PC-3 (cell line): ENCODE results near the gene PARP15. TPM values are rescaled to one million over a fixed set of nuclear protein-coding genes. Genes with fewer than 3 reads are reported as not detected.

Experiments used
- ATAC-seq: fragments of 200-7000 bp; cut with Tn5 transposase; 2 replicates; pipeline ENCODE4 v1.9.1; 2020; ENCODE audit warnings: mild to moderate bottlenecking, moderate library complexity
- BruUV-seq: library from RNA; stranded (reverse); fragments of 400-500 nt; replicated peaks from 2 replicates; lab custom pipeline; 2021; lab: Mats Ljungman, UMichigan
- CTCF ChIA-PET: fragments of 300-600 bp; sonication (Branson Sonifier 250); formaldehyde crosslinking; loops from one replicate; lab custom pipeline; 2022; ENCODE audit warnings: antibody characterized with exemption; lab: Charles Lee
- POLR2A ChIA-PET: fragments of 300-600 bp; sonication (Branson Sonifier 250); formaldehyde crosslinking; loops from one replicate; lab custom pipeline; 2022; ENCODE audit warnings: antibody characterized with exemption; ENCODE audit not compliant: unreplicated experiment; lab: Charles Lee
- DNase-seq: peaks from one replicate; pipeline ENCODE4 v3.0.0-alpha.2; 2015
- H2AFZ ChIP-seq: fragments of 300-600 bp; sonication (generic); 2 replicates; pipeline ENCODE4 v1.6.0; 2016; ENCODE audit warnings: antibody characterized with exemption, low read length
- H3F3A ChIP-seq: fragments of 300-600 bp; sonication (generic); one replicate; pipeline ENCODE4 v1.6.0; 2017; ENCODE audit warnings: antibody characterized with exemption, low read length, control low read depth, mild to moderate bottlenecking; ENCODE audit not compliant: unreplicated experiment
- H3K27ac ChIP-seq: fragments of 300-600 bp; sonication (generic); 2 replicates; pipeline ENCODE4 v1.5.1; 2016; ENCODE audit warnings: mild to moderate bottlenecking, low read length
- H3K27me3 ChIP-seq: fragments of 300-600 bp; sonication (generic); 2 replicates; pipeline ENCODE4 v1.6.1; 2016; ENCODE audit warnings: low read length, mixed read lengths
- H3K36me3 ChIP-seq: fragments of 300-600 bp; sonication (generic); 2 replicates; pipeline ENCODE4 v1.6.1; 2016; ENCODE audit warnings: low read depth, mixed run types, low read length, mixed read lengths
- H3K4me1 ChIP-seq: fragments of 300-600 bp; sonication (generic); 2 replicates; pipeline ENCODE4 v1.5.1; 2016; ENCODE audit warnings: low read length; ENCODE audit not compliant: insufficient read depth
- H3K4me2 ChIP-seq: fragments of 300-600 bp; sonication (generic); 2 replicates; pipeline ENCODE4 v1.6.0; 2016; ENCODE audit warnings: low read length
- H3K4me3 ChIP-seq: fragments of 300-600 bp; sonication (generic); 2 replicates; pipeline ENCODE4 v1.5.1; 2016; ENCODE audit warnings: mild to moderate bottlenecking, low read length, mixed read lengths
- H3K79me2 ChIP-seq: fragments of 300-600 bp; sonication (generic); 2 replicates; pipeline ENCODE4 v1.6.1; 2017; ENCODE audit warnings: low read length, mixed read lengths
- H3K9ac ChIP-seq: fragments of 300-600 bp; sonication (generic); 2 replicates; pipeline ENCODE4 v1.6.0; 2016; ENCODE audit warnings: mild to moderate bottlenecking, low read length
- H3K9me2 ChIP-seq: fragments of 300-600 bp; sonication (generic); replicated peaks from 2 replicates; pipeline ENCODE4 v1.6.1; 2016; ENCODE audit warnings: mixed run types, low read length, mixed read lengths
- H3K9me3 ChIP-seq: fragments of 300-600 bp; sonication (generic); 2 replicates; pipeline ENCODE4 v1.6.1; 2016; ENCODE audit warnings: low read length, mixed read lengths
- H4K20me1 ChIP-seq: fragments of 300-600 bp; sonication (generic); 2 replicates; pipeline ENCODE4 v1.6.1; 2016; ENCODE audit warnings: low read length, mixed read lengths
- CTCF ChIP-seq: fragments of 300-600 bp; sonication (generic); conservative IDR thresholded peaks from 2 replicates; pipeline ENCODE4 v1.5.1; 2017; ENCODE audit warnings: antibody characterized with exemption, low read depth, mild to moderate bottlenecking, low read length
- EZH2 ChIP-seq: fragments of 300-600 bp; sonication (generic); IDR thresholded peaks from one replicate; pipeline ENCODE4 v1.6.1; 2017; ENCODE audit warnings: antibody characterized with exemption, mild to moderate bottlenecking, low read length; ENCODE audit not compliant: unreplicated experiment
- EZH2phosphoT487 ChIP-seq: fragments of 300-600 bp; sonication (generic); IDR thresholded peaks from 2 replicates; pipeline ENCODE4 v1.6.1; 2018; ENCODE audit warnings: mild to moderate bottlenecking, antibody characterized with exemption, low read length, borderline replicate concordance
- intact Hi-C: fragments of 100-400 bp; cut with micrococcal nuclease; formaldehyde crosslinking; loops from 2 replicates; pipeline ENCODE4 v1.9.0; 2023
- total RNA-seq: library from RNA; depleted of rRNA; stranded (reverse); fragments of >200 nt; gene quantifications from 2 replicates; pipeline ENCODE4 v1.2.3, GENCODE V29; 2014

The PARP15 gene
- total RNA-seq, 1 experiment from 2014 or later, result not detected

- no peaks in the 10 kb centered on the region for H3K9me2 ChIP-seq
- H4K20me1 ChIP-seq, result no peaks in the 10 kb centered on the region
- H3K36me3 ChIP-seq, result no peaks in the 10 kb centered on the region
- POLR2A ChIA-PET, result no interaction called here
- ATAC-seq (no peak), DNase-seq (no peak)
- H3K4me1 ChIP-seq, result peaks cover 12% of the 10 kb centered on the region
- no peak overlapping the region for H3K4me3 ChIP-seq
- no peaks in the 10 kb centered on the region for H3K9me3 ChIP-seq
- no peak for TF ChIP-seq EZH2
- TF ChIP-seq CTCF, result no peak
- TF ChIP-seq EZH2phosphoT487, result no peak
- CTCF ChIA-PET, result no interaction called here
- H3K79me2 ChIP-seq, result no peaks in the 10 kb centered on the region
- H3K4me2 ChIP-seq, result no peak overlapping the region
- H2AFZ ChIP-seq, result no peak overlapping the region
- H3K27me3 ChIP-seq, result no peaks in the 10 kb centered on the region
- no peak overlapping the region for H3K27ac ChIP-seq
- BruUV-seq, result no TSS peak
- H3K9ac ChIP-seq, result no peak overlapping the region
- H3F3A ChIP-seq, result no peaks in the 10 kb centered on the region
- intact Hi-C loops, result no loop called here
These were observed 31.5 kb downstream of the PARP15 start for GRCh38 chr3:122608916-122609315.

- peak overlapping the region; percentile 3; the same call in 1 of the 2 replicates for H3K9ac ChIP-seq
These were observed 32.5 kb downstream of the PARP15 start for GRCh38 chr3:122609798-122610559.

More at GRCh38 chr3:122609798-122610559, 32.5 kb downstream of the PARP15 start:
- Histone ChIP-seq H3K27ac (peak overlapping the region; percentile 39), H2AFZ (peak overlapping the region; percentile 74), H3K4me3 (peak overlapping the region; percentile 43; the same call in 1 of the 2 replicates), H3K9me3 (no peaks in the 10 kb centered on the region), H3K36me3 (no peaks in the 10 kb centered on the region), H3K27me3 (no peaks in the 10 kb centered on the region), H3F3A (no peaks in the 10 kb centered on the region), H3K9me2 (no peaks in the 10 kb centered on the region), H4K20me1 (no peaks in the 10 kb centered on the region), H3K4me1 (peaks cover 12% of the 10 kb centered on the region), H3K4me2 (peak overlapping the region; percentile 78), H3K79me2 (no peaks in the 10 kb centered on the region)
- TF ChIP-seq CTCF, result no peak
- no peak for TF ChIP-seq EZH2
- no peak for TF ChIP-seq EZH2phosphoT487
- peak; percentile 88 for DNase-seq
- intact Hi-C loops, result no loop called here
- ATAC-seq, result peak; percentile 97
- ChIA-PET POLR2A (interaction anchor here (0.6 kb wide), 2 partner anchors 11 to 46 kb away, joined by 4 read pairs; partner anchors contain the start of genes DTX3L and PARP9), CTCF (no interaction called here)
- TSS peak; percentile 55 for BruUV-seq
